IPS-18a (cell line): ENCODE results near the gene RBMS3.

Experiments
- H3K27ac ChIP-seq: one replicate; pipeline ENCODE4 v1.5.1; 2013; ENCODE audit warnings: low read length
- H3K27me3 ChIP-seq: one replicate; pipeline ENCODE4 v1.6.1; 2013; ENCODE audit warnings: mild to moderate bottlenecking, low read length; ENCODE audit not compliant: control insufficient read depth, insufficient read depth
- H3K36me3 ChIP-seq: one replicate; pipeline ENCODE4 v1.6.1; 2013; ENCODE audit warnings: low read depth, low read length; ENCODE audit not compliant: control insufficient read depth
- H3K4me1 ChIP-seq: one replicate; pipeline ENCODE4 v1.6.1; 2013; ENCODE audit warnings: low read depth, low read length; ENCODE audit not compliant: control insufficient read depth
- H3K4me3 ChIP-seq: one replicate; pipeline ENCODE4 v1.5.1; 2013; ENCODE audit warnings: low read length
- H3K9ac ChIP-seq: one replicate; pipeline ENCODE4 v1.6.1; 2013; ENCODE audit warnings: mild to moderate bottlenecking, low read length, moderate library complexity
- H3K9me3 ChIP-seq: one replicate; pipeline ENCODE4 v1.6.1; 2013; ENCODE audit warnings: low read depth, low read length; ENCODE audit not compliant: control insufficient read depth

The RBMS3 gene

GRCh38 chr3:29331456-29332194, 50.8 kb downstream of the RBMS3 start:
- H3K4me1 ChIP-seq = peaks cover 21% of the 10 kb centered on the region
- no peaks in the 10 kb centered on the region for H3K36me3 ChIP-seq
- no peak overlapping the region for H3K4me3 ChIP-seq
- no peak overlapping the region for H3K9ac ChIP-seq
- H3K27ac ChIP-seq = no peak overlapping the region
- no peaks in the 10 kb centered on the region for H3K9me3 ChIP-seq
- no peaks in the 10 kb centered on the region for H3K27me3 ChIP-seq

- no peaks in the 10 kb centered on the region for H3K27me3 ChIP-seq
- peaks cover 21% of the 10 kb centered on the region for H3K4me1 ChIP-seq
- no peaks in the 10 kb centered on the region for H3K36me3 ChIP-seq
- no peaks in the 10 kb centered on the region for H3K9me3 ChIP-seq
- H3K27ac ChIP-seq = no peak overlapping the region
- H3K9ac ChIP-seq = no peak overlapping the region
- no peak overlapping the region for H3K4me3 ChIP-seq
These were observed 51.3 kb downstream of the RBMS3 start for GRCh38 chr3:29332195-29332637.

DNA sequence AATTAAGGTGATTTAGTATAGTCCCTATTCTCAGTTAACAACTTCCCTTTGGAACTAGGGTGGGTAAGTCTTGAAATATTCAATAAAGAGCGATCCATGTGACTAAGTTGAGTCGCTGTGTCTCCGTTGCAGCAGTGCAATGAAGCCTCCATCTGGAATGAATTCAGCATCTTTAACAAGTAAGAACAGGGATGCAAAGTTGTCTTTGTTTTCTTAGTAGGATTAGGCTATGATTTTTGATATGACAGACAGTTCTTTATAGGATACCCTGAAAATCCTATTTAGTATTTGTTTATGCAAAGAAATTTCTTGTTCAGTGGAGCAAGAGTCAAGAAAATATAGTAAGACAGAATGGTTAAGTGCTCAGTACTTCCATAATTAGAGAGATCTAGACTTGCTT, 52.7 kb downstream of the RBMS3 start:
- Histone ChIP-seq H3K4me1 (peaks cover 11% of the 10 kb centered on the region), H3K9me3 (no peaks in the 10 kb centered on the region), H3K27ac (no peak overlapping the region), H3K36me3 (no peaks in the 10 kb centered on the region), H3K27me3 (no peaks in the 10 kb centered on the region), H3K9ac (no peak overlapping the region), H3K4me3 (no peak overlapping the region)

DNA sequence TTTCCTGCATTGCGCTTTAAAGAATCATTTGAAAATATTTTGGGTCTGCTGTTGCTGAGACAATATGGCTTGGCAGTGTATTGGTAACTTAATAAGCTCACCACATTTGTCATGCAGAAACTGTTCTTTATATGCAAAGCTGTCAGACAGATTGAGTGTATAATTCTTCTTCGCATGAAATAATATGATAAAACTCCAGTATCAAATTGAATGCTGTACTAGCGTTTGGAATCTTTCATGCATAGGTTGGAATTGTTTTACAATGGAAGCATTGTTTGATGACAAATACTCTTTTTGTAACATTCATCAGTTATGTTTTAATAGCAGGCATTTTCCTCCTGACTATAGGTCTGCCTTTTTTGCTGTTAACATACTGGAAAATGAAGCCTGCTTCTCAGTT, 53.8 kb downstream of the RBMS3 start:
- Histone ChIP-seq H3K4me1 (peaks cover 11% of the 10 kb centered on the region), H3K4me3 (no peak overlapping the region), H3K27ac (no peak overlapping the region), H3K27me3 (no peaks in the 10 kb centered on the region), H3K9ac (no peak overlapping the region), H3K36me3 (no peaks in the 10 kb centered on the region), H3K9me3 (no peaks in the 10 kb centered on the region)

GRCh38 chr3:29335438-29335837, 54.6 kb downstream of the RBMS3 start:
- Histone ChIP-seq H3K27ac (no peak overlapping the region), H3K36me3 (no peaks in the 10 kb centered on the region), H3K4me1 (peaks cover 11% of the 10 kb centered on the region), H3K9me3 (no peaks in the 10 kb centered on the region), H3K27me3 (no peaks in the 10 kb centered on the region), H3K9ac (no peak overlapping the region), H3K4me3 (no peak overlapping the region)

- H3K9me3 ChIP-seq = no peaks in the 10 kb centered on the region
- no peaks in the 10 kb centered on the region for H3K27me3 ChIP-seq
- peaks cover 11% of the 10 kb centered on the region for H3K4me1 ChIP-seq
- no peak overlapping the region for H3K27ac ChIP-seq
- H3K4me3 ChIP-seq = no peak overlapping the region
- H3K9ac ChIP-seq = no peak overlapping the region
- H3K36me3 ChIP-seq = no peaks in the 10 kb centered on the region
These were observed 55.1 kb downstream of the RBMS3 start for GRCh38 chr3:29335943-29336342.

DNA sequence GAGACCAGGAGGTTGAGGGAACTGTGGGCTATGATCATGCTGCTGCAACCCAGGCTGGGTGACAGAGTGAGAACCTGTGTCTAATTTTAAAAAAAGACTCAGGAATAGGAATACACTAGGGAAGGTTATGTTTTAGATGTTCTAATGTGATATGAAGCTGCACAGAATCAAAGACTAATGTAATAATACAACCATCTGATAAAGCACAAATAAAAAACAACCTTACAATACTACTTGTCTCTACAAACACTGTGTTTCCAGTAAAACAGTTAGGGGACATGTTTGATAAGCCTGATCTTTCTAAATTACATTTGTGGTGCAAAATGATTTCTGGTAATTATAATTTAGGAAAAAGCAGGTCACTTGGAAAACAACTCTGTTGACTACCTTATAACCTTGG, 56.7 kb downstream of the RBMS3 start:
- Histone ChIP-seq H3K4me1 (peaks cover 11% of the 10 kb centered on the region), H3K27ac (no peak overlapping the region), H3K4me3 (no peak overlapping the region), H3K9ac (no peak overlapping the region), H3K27me3 (no peaks in the 10 kb centered on the region), H3K9me3 (no peaks in the 10 kb centered on the region), H3K36me3 (no peaks in the 10 kb centered on the region)

- Histone ChIP-seq H3K4me1 (peaks cover 11% of the 10 kb centered on the region), H3K9ac (no peak overlapping the region), H3K9me3 (no peaks in the 10 kb centered on the region), H3K27ac (no peak overlapping the region), H3K4me3 (no peak overlapping the region), H3K36me3 (no peaks in the 10 kb centered on the region), H3K27me3 (no peaks in the 10 kb centered on the region)
These were observed 57.5 kb downstream of the RBMS3 start for GRCh38 chr3:29338377-29338776.

GRCh38 chr3:29339016-29339833, 58.4 kb downstream of the RBMS3 start:
- Histone ChIP-seq H3K4me3 (no peak overlapping the region), H3K27ac (no peak overlapping the region), H3K4me1 (peaks cover 16% of the 10 kb centered on the region), H3K36me3 (no peaks in the 10 kb centered on the region), H3K27me3 (no peaks in the 10 kb centered on the region), H3K9me3 (no peaks in the 10 kb centered on the region), H3K9ac (no peak overlapping the region)

DNA sequence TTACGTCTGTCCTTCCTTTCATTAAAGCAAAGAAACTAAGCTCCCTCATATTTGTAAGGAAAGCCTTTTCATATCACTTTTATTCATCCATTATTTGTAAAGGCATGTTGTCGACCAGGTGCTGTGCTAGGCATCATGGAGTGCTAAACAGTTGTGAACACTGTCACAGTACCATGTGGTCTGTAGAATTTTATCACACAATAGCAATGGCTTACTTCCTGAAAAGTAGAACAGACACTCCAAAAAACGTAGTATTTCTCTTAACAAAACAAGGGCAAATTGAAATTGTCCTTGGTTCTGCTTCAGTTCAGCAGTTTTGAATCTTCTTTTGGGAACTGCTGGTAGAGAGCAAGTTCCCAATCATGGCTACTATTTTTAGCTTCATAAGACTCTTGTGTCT, 63.3 kb downstream of the RBMS3 start:
- no peak overlapping the region for H3K9ac ChIP-seq
- peaks cover 27% of the 10 kb centered on the region for H3K4me1 ChIP-seq
- no peak overlapping the region for H3K4me3 ChIP-seq
- no peaks in the 10 kb centered on the region for H3K27me3 ChIP-seq
- H3K36me3 ChIP-seq = no peaks in the 10 kb centered on the region
- no peaks in the 10 kb centered on the region for H3K9me3 ChIP-seq
- H3K27ac ChIP-seq = peak overlapping the region; percentile 18

DNA sequence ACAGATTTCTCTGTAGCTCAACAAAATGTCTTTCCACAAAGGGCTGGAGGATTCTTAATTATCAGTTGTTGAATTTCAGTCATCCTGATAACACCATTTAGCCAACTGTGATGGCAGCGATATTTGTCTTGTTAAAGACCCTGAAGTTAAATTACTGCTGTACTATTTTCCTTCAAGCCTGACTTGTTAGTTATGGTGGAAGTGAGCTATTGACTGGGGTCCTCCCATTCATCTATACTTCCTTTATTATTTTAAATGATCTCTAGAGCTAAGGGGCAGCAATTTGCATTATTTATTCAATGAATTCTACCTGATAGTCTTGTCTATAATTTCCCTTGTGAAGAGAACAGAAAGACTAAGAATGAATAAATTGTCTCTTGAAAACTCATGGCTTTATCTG, 64.1 kb downstream of the RBMS3 start:
- no peaks in the 10 kb centered on the region for H3K36me3 ChIP-seq
- peaks cover 27% of the 10 kb centered on the region for H3K4me1 ChIP-seq
- H3K4me3 ChIP-seq = no peak overlapping the region
- no peaks in the 10 kb centered on the region for H3K27me3 ChIP-seq
- H3K27ac ChIP-seq = peak overlapping the region; percentile 18
- H3K9me3 ChIP-seq = no peaks in the 10 kb centered on the region
- no peak overlapping the region for H3K9ac ChIP-seq
